ENCODE data around the gene PLEKHM3.
"Not testable (repeated sequence)": the region's sequence is repeated elsewhere in the genome, so short reads cannot be mapped to it uniquely, and the experiment has no call there.

Gene PLEKHM3

DNA sequence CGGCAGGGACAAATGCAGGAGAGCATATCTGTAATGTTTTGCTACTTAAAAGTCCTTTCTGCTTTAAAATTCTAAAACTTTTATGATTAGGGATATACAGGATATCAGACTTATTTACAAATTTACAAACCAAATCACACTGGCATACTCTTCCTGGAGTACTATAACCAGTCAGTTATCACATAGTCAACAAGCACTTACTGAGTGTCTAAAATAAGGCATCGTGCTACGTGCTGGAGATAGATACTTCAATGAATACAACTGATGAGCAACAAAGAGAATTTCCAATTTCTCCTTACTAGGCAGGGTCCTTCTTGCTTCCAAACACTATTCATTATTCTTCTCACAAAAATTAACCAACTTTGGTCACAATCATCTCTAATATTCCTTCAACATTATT is 113.5 kb downstream of the PLEKHM3 start:
- intact Hi-C loops (cut with DNase I; ENCODE audit: low total_unique reads): no loop called here
- Histone ChIP-seq H3K4me1 (no peaks in the 10 kb centered on the region), H3K27me3 (no peaks in the 10 kb centered on the region), H3K27ac (no peak overlapping the region), H3K9me3 (no peaks in the 10 kb centered on the region), H3K36me3 (peaks cover 0 to 13% (median 10%) of the 10 kb centered on the region in 3 donors), H3K4me3 (no peak overlapping the region)
- DNase-seq: no peak
- TF ChIP-seq CTCF (IDR thresholded peaks at IDR 0.05): no peak

DNA sequence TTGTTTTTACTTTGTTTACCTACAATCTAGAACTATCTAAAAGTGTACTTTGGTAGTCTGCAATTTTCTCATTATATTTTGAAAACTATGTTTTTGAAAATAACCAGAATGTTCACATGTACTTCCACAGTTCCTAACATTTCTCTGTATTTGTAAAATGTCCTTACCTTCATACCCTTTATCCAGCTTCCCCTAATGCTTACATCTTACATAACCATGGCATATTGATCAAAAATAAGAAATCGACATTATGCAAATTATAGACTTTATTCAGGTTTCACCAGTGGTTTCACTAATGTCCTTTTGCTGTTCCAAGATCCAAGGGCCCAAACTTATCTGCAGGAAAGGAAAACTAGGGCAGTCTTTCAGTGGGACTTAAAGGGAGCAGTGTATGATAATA is 114.1 kb downstream of the PLEKHM3 start:
- no peak overlapping the region for H3K4me3 ChIP-seq
- no peaks in the 10 kb centered on the region for H3K9me3 ChIP-seq
- no peaks in the 10 kb centered on the region for H3K27me3 ChIP-seq
- no peak overlapping the region for H3K27ac ChIP-seq
- TF ChIP-seq CTCF (IDR thresholded peaks at IDR 0.05): no peak
- DNase-seq: no peak
- intact Hi-C loops (cut with DNase I; ENCODE audit: low total_unique reads): no loop called here
- H3K36me3 ChIP-seq: peaks cover 0 to 13% (median 10%) of the 10 kb centered on the region in 3 donors
- no peaks in the 10 kb centered on the region for H3K4me1 ChIP-seq

DNA sequence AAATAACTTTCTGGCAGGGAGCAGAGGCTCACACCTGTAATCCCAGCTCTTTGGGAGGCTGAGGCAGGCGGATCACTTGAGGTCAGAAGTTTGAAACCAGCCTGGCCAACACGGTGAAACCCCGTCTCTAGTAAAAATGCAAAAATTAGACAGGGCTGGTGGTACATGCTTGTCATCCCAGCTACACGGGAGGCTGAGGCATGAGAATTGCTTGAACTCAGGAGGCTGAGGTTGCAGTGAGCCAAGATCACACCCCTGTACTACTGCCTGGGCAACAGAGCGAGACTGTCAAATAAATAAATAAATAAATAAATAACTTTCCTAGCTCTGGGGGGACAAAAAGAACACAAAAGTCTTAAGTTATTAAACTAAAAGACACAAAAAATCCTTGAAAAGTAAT is 118.8 kb downstream of the PLEKHM3 start:
- intact Hi-C loops (cut with DNase I; ENCODE audit: low total_unique reads): loop anchor here (10.0 kb wide), 1 partner anchor 112 kb away; no protein-coding TSS in a partner anchor
- not testable (repeated sequence) for H3K4me3 ChIP-seq, H3K4me1 ChIP-seq, DNase-seq, H3K27me3 ChIP-seq, H3K27ac ChIP-seq, H3K36me3 ChIP-seq, H3K9me3 ChIP-seq

DNA sequence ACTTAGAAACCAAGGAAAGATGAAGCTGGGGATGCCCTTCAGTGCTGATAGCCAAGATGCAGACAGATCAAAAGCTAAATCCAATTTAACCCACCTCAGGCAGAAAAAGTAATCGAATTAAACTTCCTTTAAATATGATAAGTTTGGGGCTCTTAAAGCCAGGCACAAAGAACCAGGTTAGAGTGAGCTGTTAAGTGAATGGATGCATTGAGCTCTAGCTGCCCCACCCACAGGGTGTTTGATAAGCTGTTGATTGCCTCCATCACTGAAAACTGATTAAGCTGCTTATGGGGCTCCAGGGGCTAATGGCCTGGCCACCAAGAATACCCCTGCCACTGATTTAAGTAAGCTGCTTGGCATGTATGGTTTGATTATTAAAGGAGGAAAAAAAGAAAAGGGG is 119.8 kb downstream of the PLEKHM3 start:
- TF ChIP-seq CTCF (IDR thresholded peaks at IDR 0.05): no peak
- Histone ChIP-seq H3K9me3 (no peaks in the 10 kb centered on the region), H3K36me3 (peaks cover 0 to 6% (median 0%) of the 10 kb centered on the region in 3 donors), H3K27me3 (no peaks in the 10 kb centered on the region), H3K27ac (no peak overlapping the region), H3K4me1 (no peaks in the 10 kb centered on the region), H3K4me3 (no peak overlapping the region)
- intact Hi-C loops (cut with DNase I; ENCODE audit: low total_unique reads): loop anchor here (10.0 kb wide), 1 partner anchor 111 kb away; no protein-coding TSS in a partner anchor
- DNase-seq: no peak

DNA sequence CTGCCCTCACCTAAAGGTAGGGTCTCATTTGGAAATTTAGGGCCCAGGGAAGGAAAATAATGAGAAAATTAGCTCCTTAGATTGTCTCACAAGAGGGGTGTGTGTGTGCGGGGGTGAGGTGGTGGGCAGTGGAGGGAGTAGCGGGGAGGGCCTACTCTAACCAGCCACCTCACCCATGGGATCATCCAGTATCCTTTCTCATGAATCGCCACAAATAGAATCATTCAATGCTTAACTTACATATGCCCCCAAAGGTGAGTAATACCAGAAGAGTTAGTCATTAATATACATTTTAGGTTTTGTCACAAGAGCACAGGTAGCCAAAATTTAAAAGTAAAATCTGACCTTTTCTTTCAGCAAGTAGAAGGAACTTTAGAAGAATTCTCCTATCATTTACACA is 122.1 kb downstream of the PLEKHM3 start:
- Histone ChIP-seq H3K4me3 (no peak overlapping the region), H3K9me3 (no peaks in the 10 kb centered on the region), H3K4me1 (no peaks in the 10 kb centered on the region), H3K27ac (no peak overlapping the region), H3K36me3 (peaks cover 0 to 15% (median 0%) of the 10 kb centered on the region in 3 donors), H3K27me3 (no peaks in the 10 kb centered on the region)
- DNase-seq: no peak
- intact Hi-C loops (cut with DNase I; ENCODE audit: low total_unique reads): loop anchor here (10.0 kb wide), 1 partner anchor 108 kb away; no protein-coding TSS in a partner anchor
- TF ChIP-seq CTCF (IDR thresholded peaks at IDR 0.05): no peak

- TF ChIP-seq CTCF (IDR thresholded peaks at IDR 0.05): no peak
- no peaks in the 10 kb centered on the region for H3K9me3 ChIP-seq
- H3K4me1 ChIP-seq: no peaks in the 10 kb centered on the region
- intact Hi-C loops (cut with DNase I; ENCODE audit: low total_unique reads): loop anchor here (10.0 kb wide), 1 partner anchor 108 kb away; no protein-coding TSS in a partner anchor
- no peak overlapping the region for H3K4me3 ChIP-seq
- H3K27ac ChIP-seq: no peak overlapping the region
- H3K36me3 ChIP-seq: peaks cover 0 to 15% (median 0%) of the 10 kb centered on the region in 3 donors
- no peaks in the 10 kb centered on the region for H3K27me3 ChIP-seq
- DNase-seq: no peak
Observed at GRCh38 chr2:207902821-207903220, 122.5 kb downstream of the PLEKHM3 start.

Measured in tibial artery (tissue), 4 donors.